K562 (cell line): ENCODE measurements around the gene FRMD5. TPM values are rescaled to one million over a fixed set of nuclear protein-coding genes. Genes with fewer than 3 reads are reported as not detected.

Experiments
- ATAC-seq: fragments of 200-7000 bp; cut with Tn5 transposase; 3 replicates; pipeline ENCODE4 v1.9.1; 2020; ENCODE audit warnings: moderate library complexity
- BruUV-seq: library from RNA; stranded (reverse); fragments of 400-500 nt; replicated peaks from 2 replicates; lab custom pipeline; 2021; lab: Mats Ljungman, UMichigan
- CTCF ChIA-PET: fragments of 300-600 bp; formaldehyde crosslinking; extraction: SDS; loops from one replicate; lab custom pipeline; 2021; ENCODE audit warnings: low intra/inter-chr PET ratio; lab: Yijun Ruan, JAX
- POLR2A ChIA-PET: fragments of 300-600, 350-650 bp; sonication (Branson Sonifier 250); formaldehyde crosslinking; extraction: SDS; loops from one replicate; lab custom pipeline; 2021; ENCODE audit warnings: antibody characterized with exemption, inconsistent platforms; lab: Yijun Ruan, JAX
- DNase-seq, 4 experiments: peaks; one replicate each; pipeline versions ENCODE4 v3.0.0 to v3.0.0-alpha.2; 2011 to 2018; ENCODE audit warnings: low spot score in 3 of 4, mixed read lengths in 3 of 4; ENCODE audit errors: extremely low read depth in 1 of 4
- FAIRE-seq: peaks from 2 replicates; lab custom pipeline; 2011; peaks lifted over from hg19 to GRCh38; lab: Jason Lieb, UNC
- H2AFZ ChIP-seq: 2 replicates; pipeline ENCODE4 v1.6.0; 2011; ENCODE audit warnings: low read depth, low read length, control low read depth, inconsistent platforms
- H3K27ac ChIP-seq: fragments of 200-600 bp; 3 replicates; pipeline ENCODE4 v1.8.0; 2011; ENCODE audit warnings: low read depth, mild to moderate bottlenecking, control low read depth, inconsistent platforms, low read length, moderate library complexity, mixed read lengths; ENCODE audit errors: extremely low read depth
- H3K27me3 ChIP-seq, 2 experiments: fragments of 300-600 bp in 1 of 2; 2 replicates in 1 of 2; 3 replicates in 1 of 2; pipeline versions ENCODE4 v1.6.0 to v1.8.0; 2011; ENCODE audit warnings: inconsistent platforms in 2 of 2, low read length in 2 of 2, mild to moderate bottlenecking in 1 of 2, mixed read lengths in 1 of 2, moderate library complexity in 1 of 2; ENCODE audit not compliant: control insufficient read depth in 2 of 2, insufficient read depth in 2 of 2
- H3K36me3 ChIP-seq: fragments of 300-600 bp; 3 replicates; pipeline ENCODE4 v1.8.0; 2011; ENCODE audit warnings: mild to moderate bottlenecking, low read length, inconsistent platforms; ENCODE audit not compliant: control insufficient read depth, insufficient read depth
- H3K4me1 ChIP-seq, 2 experiments: fragments of 200-600 bp in 1 of 2; replicated peaks in 1 of 2; 2 replicates in 1 of 2; 3 replicates in 1 of 2; pipeline versions ENCODE4 v1.5.1 to v1.8.0; 2011; ENCODE audit warnings: inconsistent platforms in 2 of 2, low read length in 2 of 2, mild to moderate bottlenecking in 1 of 2, mixed read lengths in 1 of 2, moderate library complexity in 1 of 2; ENCODE audit not compliant: control insufficient read depth in 2 of 2, insufficient read depth in 2 of 2
- H3K4me2 ChIP-seq: 2 replicates; pipeline ENCODE4 v1.6.1; 2011; ENCODE audit warnings: low read length, control low read depth, inconsistent platforms, mixed read lengths; ENCODE audit not compliant: insufficient read depth
- H3K4me3 ChIP-seq: fragments of 200-600 bp; sonication (generic), shearing (Covaris generic); 2 replicates; pipeline ENCODE4 v1.5.1; 2016; ENCODE audit warnings: control low read depth, inconsistent platforms
- H3K79me2 ChIP-seq: fragments of 200-600 bp; 3 replicates; pipeline ENCODE4 v1.8.0; 2011; ENCODE audit warnings: low read length, inconsistent platforms; ENCODE audit not compliant: control insufficient read depth, insufficient read depth
- H3K9ac ChIP-seq, 2 experiments: 2 replicates each; pipeline versions ENCODE4 v1.6.0 to v1.6.1; 2011; ENCODE audit warnings: low read depth in 2 of 2, low read length in 2 of 2, control low read depth in 1 of 2, inconsistent platforms in 1 of 2, mild to moderate bottlenecking in 1 of 2, mixed read lengths in 1 of 2; ENCODE audit not compliant: insufficient read depth in 1 of 2
- H3K9me1 ChIP-seq: one replicate; pipeline ENCODE4 v1.6.0; 2011; ENCODE audit warnings: inconsistent platforms, mild to moderate bottlenecking, low read length, moderate library complexity; ENCODE audit not compliant: control insufficient read depth, insufficient read depth
- H3K9me3 ChIP-seq: replicated peaks from 2 replicates; pipeline ENCODE4 v1.5.1; 2011; ENCODE audit warnings: low read depth, low read length, inconsistent platforms; ENCODE audit not compliant: control insufficient read depth, insufficient read depth
- H4K20me1 ChIP-seq: replicated peaks from 2 replicates; pipeline ENCODE4 v1.6.1; 2011; ENCODE audit warnings: low read length, inconsistent platforms, mixed read lengths; ENCODE audit not compliant: control insufficient read depth, insufficient read depth
- CTCF ChIP-seq, 3 experiments: IDR thresholded peaks in 2 of 3; conservative IDR thresholded peaks in 1 of 3; 2 replicates each; pipeline ENCODE4 v1.5.1; 2011 to 2012; ENCODE audit warnings: low read length in 3 of 3, mild to moderate bottlenecking in 3 of 3, control low read depth in 2 of 3, improper control_type of control experiment in 1 of 3, inconsistent platforms in 1 of 3, low read depth in 1 of 3, mixed read lengths in 1 of 3, moderate library complexity in 1 of 3; ENCODE audit not compliant: insufficient read depth in 2 of 3
- FOXA3 ChIP-seq, 2 experiments: fragments of 450-650 bp in 1 of 2; sonication (generic) in 1 of 2; formaldehyde crosslinking; IDR thresholded peaks in 1 of 2; conservative IDR thresholded peaks in 1 of 2; 2 replicates each; pipeline versions ENCODE4 v1.4.0 to v1.8.0; 2020 to 2022; ENCODE audit warnings: mild to moderate bottlenecking in 2 of 2, missing genetic modification reagents in 1 of 2
- FOXK1 ChIP-seq: sonication (generic); formaldehyde crosslinking; IDR thresholded peaks from 2 replicates; pipeline ENCODE4 v1.8.0; 2022; ENCODE audit warnings: missing genetic modification reagents, mild to moderate bottlenecking, borderline replicate concordance
- HBP1 ChIP-seq: fragments of 450-650 bp; formaldehyde crosslinking; IDR thresholded peaks from 2 replicates; pipeline ENCODE4 v1.4.0; 2022; ENCODE audit warnings: missing genetic modification characterization
- HMGXB4 ChIP-seq: sonication (generic); formaldehyde crosslinking; IDR thresholded peaks from 2 replicates; pipeline ENCODE4 v1.8.1; 2023; ENCODE audit warnings: mild to moderate bottlenecking, missing genetic modification reagents
- JUND ChIP-seq, 2 experiments: IDR thresholded peaks; 2 replicates in 1 of 2; 3 replicates in 1 of 2; pipeline ENCODE4 v1.6.1; 2011; ENCODE audit warnings: borderline replicate concordance in 2 of 2, low read depth in 2 of 2, low read length in 2 of 2, improper control_type of control experiment in 1 of 2, missing biosample characterization in 1 of 2, missing genetic modification characterization in 1 of 2, missing genetic modification reagents in 1 of 2
- KHSRP ChIP-seq: fragments of 450-650 bp; IDR thresholded peaks from 2 replicates; pipeline ENCODE4 v1.6.1; 2017
- SIRT6 ChIP-seq: IDR thresholded peaks from one replicate; pipeline ENCODE4 v1.6.1; 2012; ENCODE audit warnings: low read depth, mild to moderate bottlenecking, control low read depth, inconsistent platforms, low read length, moderate library complexity
- TAF9B ChIP-seq: fragments of 450-650 bp; IDR thresholded peaks from 2 replicates; pipeline ENCODE4 v1.6.1; 2018; ENCODE audit warnings: mild to moderate bottlenecking; ENCODE audit not compliant: partially characterized antibody
- WGBS: fragments of 100-300 bp; shearing (Covaris generic); methylation state at CpG from one replicate; pipeline ENCODE4 v1.1.6; 2016; ENCODE audit warnings: low coverage, mixed read lengths; ENCODE audit not compliant: insufficient coverage; ENCODE audit errors: missing lambda C conversion rate; 5-methylcytosine and 5-hydroxymethylcytosine counted together
- in situ Hi-C: fragments of 300-500 bp; cut with MboI; formaldehyde crosslinking; loops from 4 replicates; pipeline ENCODE4 v1.15.0; 2018; ENCODE audit warnings: inconsistent platforms, mixed read lengths
- intact Hi-C: fragments of 100-400 bp; cut with micrococcal nuclease; formaldehyde crosslinking; loops from 2 replicates; pipeline ENCODE4 v1.14.2; 2022
- polyA plus RNA-seq, 8 experiments: library from polyadenylated mRNA; depleted of rRNA in 4 of 8; stranded (reverse) in 5 of 8; unstranded in 3 of 8; fragments of >200 nt; fragmentation: Nextera tagmentation in 2 of 8; fragmentation: Illumina TruSeq in 1 of 8; extraction: Ambion mirVana in 2 of 8; extraction: Trizol in 1 of 8; gene quantifications; 2 replicates each; pipeline versions ENCODE4 v1.2.1 to v1.2.3, GENCODE V29; 2011 to 2014; ENCODE audit warnings: inconsistent platforms in 1 of 8, missing spikeins in 1 of 8
- total RNA-seq, 7 experiments: library from RNA; depleted of rRNA in 6 of 7; stranded (reverse); fragments of >200 nt in 6 of 7; fragmentation: Illumina TruSeq in 2 of 7; extraction: Trizol in 2 of 7; gene quantifications; 2 replicates each; pipeline versions ENCODE4 v1.2.1 to v1.2.3, GENCODE V29; 2011 to 2021; ENCODE audit warnings: low replicate concordance in 1 of 7

FRMD5 gene
- total and polyA plus RNA-seq, 9 of the 15 experiments (the other 6 are each of a cell fraction or from before 2014, with no cell fraction given), result 0.13 to 0.38 TPM; not detected in 7

GRCh38 chr15:43985976-43986680 is 208.9 kb downstream of the FRMD5 start:
- no peak overlapping the region for H3K9ac ChIP-seq
- no peaks in the 10 kb centered on the region for H3K4me1 ChIP-seq
- no peak overlapping the region for H3K4me3 ChIP-seq
- H2AFZ ChIP-seq, result no peak overlapping the region
- ATAC-seq, result no peak
- peaks cover 8 to 22% of the 10 kb centered on the region in 2 experiments; a peak in 4 of 5 replicates for H3K27me3 ChIP-seq
- no peaks in the 10 kb centered on the region for H3K9me1 ChIP-seq
- POLR2A ChIA-PET, result no interaction called here
- no TSS peak for BruUV-seq
- intact Hi-C loops, result no loop called here
- TF ChIP-seq FOXA3 (CRISPR knock-in tag; conservative IDR thresholded peaks at IDR 0.05 in 1 of 2, IDR thresholded peaks at IDR 0.05 in 1 of 2) (no peak), HMGXB4 (no peak), JUND (IDR thresholded peaks at IDR 0.05; ENCODE audit: borderline replicate concordance, low read depth, low read length) (no peak), JUND (tag; IDR thresholded peaks at IDR 0.05; ENCODE audit: borderline replicate concordance, low read depth, low read length) (no peak), FOXK1 (CRISPR knock-in tag) (no peak), KHSRP (no peak), SIRT6 (no peak), TAF9B (no peak), CTCF (IDR thresholded peaks at IDR 0.05 in 2 of 3, conservative IDR thresholded peaks at IDR 0.05 in 1 of 3; ENCODE audit: insufficient read depth in 2 of 3, low read depth in 1 of 3, low read length in 3 of 3) (no peak), HBP1 (CRISPR knock-in tag) (no peak)
- TF ChIP-seq, all 486 proteins: peak for 0
- no peaks in the 10 kb centered on the region for H4K20me1 ChIP-seq
- no peak overlapping the region for H3K27ac ChIP-seq
- FAIRE-seq, result no peak
- no peaks in the 10 kb centered on the region for H3K9me3 ChIP-seq
- 0% methylated on average over 7 of the region's 7 CpGs for WGBS
- H3K79me2 ChIP-seq, result no peaks in the 10 kb centered on the region
- no peak for DNase-seq
- in situ Hi-C loops, result no loop called here
- no peaks in the 10 kb centered on the region for H3K36me3 ChIP-seq
- H3K4me2 ChIP-seq, result no peak overlapping the region
- CTCF ChIA-PET, result no interaction called here
